HG03558 (cell line): ENCODE data around the gene DEGS2.
"Not testable (repeated sequence)": the region's sequence is repeated elsewhere in the genome, so short reads cannot be mapped to it uniquely, and the experiment has no call there.

Source experiments
- ATAC-seq: cut with Tn5 transposase; IDR thresholded peaks from one replicate; pipeline ENCODE4 v1.9.1; 2021; ENCODE audit warnings: moderate number of reproducible peaks; ENCODE audit not compliant: unreplicated experiment; ENCODE audit errors: extremely low read depth

The DEGS2 gene

GRCh38 chr14:100181876-100182551 lies 22.6 kb upstream of the DEGS2 start:
- ATAC-seq, result not testable (repeated sequence)

GRCh38 chr14:100180671-100181070 lies 21.2 kb upstream of the DEGS2 start:
- not testable (repeated sequence) for ATAC-seq

DNA sequence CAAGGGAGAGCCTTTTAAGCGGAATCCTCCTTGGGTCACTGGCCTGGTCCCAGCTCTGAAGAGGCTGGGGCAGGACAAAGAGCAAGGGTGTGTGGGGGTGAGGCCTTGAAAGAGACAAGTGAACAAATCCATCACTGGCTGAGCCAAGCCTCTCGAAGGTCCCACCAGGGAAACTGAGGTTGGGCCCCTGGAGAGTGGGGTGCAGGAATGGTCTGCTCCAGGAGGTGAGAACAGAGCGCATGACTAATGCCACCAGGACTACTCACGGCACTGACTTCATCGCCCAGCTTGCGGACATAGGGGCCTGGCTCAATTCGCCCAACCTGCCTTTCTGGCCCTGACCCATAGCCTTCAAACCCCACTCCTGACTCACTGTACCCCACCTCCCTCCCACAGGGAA lies 19.2 kb upstream of the DEGS2 start:
- ATAC-seq, result no peak

GRCh38 chr14:100176811-100177327 lies 17.4 kb upstream of the DEGS2 start:
- ATAC-seq, result no peak

DNA sequence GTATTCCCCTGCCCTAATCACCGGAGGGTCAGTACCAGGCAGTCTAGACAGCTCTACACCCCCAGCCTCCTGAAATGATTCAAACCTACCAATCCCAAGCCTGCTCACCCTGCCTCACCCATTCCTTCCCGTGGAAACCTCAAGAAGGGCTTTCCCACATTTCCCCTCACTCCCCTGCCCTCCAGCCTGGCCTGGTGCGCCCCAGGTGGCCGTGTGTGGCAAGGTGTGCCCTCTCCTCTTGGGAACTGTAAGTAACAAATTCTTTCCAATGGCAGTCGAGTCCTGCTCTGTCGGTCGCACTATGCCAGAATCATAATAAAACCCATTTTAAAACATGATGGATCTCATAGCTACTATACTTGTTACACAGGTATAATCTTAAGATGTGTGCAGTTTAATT lies 13.9 kb upstream of the DEGS2 start:
- no peak for ATAC-seq

DNA sequence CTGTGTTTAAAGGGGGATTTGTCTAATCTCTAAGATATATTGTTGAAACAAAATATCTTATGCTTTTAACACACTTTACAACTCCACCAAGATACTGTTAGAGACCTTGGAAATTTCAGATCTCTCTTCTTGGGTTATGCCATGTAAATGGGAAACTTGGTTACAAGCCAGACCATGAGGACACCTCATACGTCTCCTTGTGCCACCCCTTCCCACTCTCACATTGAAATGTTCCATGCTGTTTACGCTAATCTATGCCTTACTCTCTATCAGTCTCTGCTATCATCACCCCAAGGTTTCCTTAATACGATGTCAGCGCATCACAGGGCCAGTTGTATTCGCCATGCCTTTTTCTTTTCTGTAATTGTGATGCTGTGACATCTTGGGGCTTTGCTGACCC lies 13.4 kb upstream of the DEGS2 start:
- ATAC-seq, result no peak

DNA sequence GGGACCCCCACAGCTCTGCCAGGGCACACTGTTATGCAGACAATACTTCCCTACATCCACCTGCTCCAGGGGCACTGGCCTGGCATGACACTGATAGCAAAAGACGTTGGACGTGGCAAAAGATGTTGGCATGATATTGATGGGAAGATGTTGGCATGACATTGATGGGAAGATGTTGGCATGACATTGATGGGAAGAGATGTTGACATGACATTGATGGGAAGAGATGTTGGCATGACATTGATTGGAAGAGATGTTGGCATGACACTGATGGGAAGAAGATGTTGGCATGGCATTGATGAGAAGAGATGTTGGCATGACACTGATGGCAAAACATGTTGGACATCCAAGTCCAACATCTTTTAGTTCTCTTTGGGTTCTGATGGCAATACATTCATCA lies 11.4 kb upstream of the DEGS2 start:
- ATAC-seq, result no peak

DNA sequence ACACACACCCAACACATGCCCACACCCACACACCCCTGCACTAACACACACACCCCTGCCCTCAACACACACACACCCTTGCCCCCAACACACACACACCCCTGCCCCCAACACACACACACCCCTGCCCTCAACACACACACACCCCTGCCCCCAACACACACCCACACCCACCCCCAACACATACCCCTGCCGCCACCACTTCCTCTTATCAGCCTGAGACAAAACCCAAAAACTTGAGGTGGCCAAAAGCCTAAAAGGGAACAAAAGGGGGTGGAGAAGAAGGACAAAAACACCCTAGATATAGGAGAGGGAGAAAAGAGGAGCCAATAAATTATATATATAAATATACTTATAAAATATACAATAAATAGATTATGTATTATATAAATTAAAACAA lies 9.1 kb upstream of the DEGS2 start:
- ATAC-seq, result no peak

DNA sequence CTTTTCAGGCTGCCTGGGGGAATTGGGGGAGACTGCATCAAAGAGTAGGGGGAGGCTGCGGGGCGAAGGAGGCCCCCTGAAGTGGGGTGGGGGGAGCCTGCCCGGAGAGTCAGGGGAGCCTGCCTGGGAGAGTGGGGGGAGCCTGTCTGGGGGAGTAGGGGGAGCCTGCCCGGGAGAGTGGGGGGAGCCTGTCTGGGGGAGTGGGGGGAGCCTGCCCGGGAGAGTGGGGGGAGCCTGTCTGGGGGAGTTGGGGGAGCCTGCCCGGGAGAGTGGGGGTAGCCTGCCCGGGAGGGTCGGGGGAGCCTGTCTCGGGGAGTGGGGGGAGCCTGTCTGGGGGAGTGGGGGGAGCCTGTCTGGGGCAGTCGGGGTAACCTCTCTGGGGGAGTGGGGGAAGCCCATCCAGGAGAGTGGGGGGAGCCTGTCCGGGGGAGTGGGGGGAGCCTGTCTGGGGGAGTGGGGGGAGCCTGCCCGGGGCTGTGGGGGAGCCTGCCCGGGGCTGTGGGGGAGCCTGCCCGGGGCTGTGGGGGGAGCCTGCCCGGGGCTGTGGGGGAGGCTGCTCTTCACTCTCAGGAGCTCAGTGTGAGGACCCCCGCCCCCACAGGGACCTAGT lies 6.5 kb upstream of the DEGS2 start:
- no peak for ATAC-seq

DNA sequence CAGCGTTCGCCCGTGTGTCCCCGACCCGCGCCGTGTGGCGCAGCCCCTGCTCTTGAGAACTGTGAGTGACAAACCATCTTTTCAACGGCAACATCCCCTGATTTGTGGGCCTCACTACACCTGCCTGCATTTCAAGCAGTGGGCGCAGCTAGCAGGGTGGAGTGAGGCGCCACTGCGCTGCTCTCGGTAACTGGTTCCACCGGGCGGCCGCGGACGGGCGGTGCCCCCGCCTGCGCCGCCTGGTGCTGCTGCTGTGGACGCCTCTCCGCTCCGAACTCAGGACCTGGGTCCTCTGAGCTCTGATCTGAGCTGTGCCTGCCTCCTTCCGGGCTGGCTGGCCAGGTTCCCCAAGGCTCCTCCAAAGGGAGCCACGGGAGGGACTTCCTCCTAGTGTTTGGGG lies 5.9 kb upstream of the DEGS2 start:
- ATAC-seq, result no peak

- ATAC-seq, result no peak
These were observed 1.1 kb upstream of the DEGS2 start for GRCh38 chr14:100160534-100160916.

DNA sequence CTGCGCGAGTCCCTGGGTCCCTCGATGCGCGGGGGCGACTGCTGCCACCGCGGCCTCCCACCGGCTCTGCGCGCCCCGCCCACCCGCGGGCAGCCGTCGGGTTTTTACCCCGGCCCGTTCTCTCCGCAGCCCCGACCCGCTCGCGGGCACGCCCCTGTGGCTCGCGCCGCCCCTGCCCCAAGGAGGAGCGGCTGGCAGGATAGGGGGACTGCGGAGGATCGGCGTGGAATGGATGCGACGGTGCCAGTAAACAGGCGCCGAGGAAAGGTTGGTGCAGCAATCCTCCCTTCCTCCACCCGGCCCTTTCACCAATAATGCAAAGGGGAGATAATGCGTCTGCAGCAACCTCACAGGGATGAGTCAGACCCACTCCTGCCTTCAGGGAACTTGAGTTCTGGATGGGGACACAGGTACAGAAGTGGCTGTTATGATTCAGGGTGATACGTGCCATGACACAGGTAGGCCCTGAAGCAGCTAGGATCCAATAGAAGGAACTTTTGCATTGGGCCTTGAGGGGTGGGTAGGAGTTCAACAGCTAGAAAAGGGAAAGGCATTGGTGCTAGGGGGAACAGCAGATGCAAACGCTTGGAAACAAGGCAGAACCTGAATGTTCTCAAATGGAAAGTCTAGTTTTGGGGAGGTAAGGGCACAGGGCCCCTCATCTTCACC lies 554 bp upstream of the DEGS2 start:
- no peak for ATAC-seq

- ATAC-seq, result no peak
These were observed 815 bp downstream of the DEGS2 start for GRCh38 chr14:100158566-100159093.

- not testable (repeated sequence) for ATAC-seq
These were observed 1.8 kb downstream of the DEGS2 start for GRCh38 chr14:100157548-100158232.

GRCh38 chr14:100156776-100157175 lies 2.7 kb downstream of the DEGS2 start:
- ATAC-seq, result no peak

DNA sequence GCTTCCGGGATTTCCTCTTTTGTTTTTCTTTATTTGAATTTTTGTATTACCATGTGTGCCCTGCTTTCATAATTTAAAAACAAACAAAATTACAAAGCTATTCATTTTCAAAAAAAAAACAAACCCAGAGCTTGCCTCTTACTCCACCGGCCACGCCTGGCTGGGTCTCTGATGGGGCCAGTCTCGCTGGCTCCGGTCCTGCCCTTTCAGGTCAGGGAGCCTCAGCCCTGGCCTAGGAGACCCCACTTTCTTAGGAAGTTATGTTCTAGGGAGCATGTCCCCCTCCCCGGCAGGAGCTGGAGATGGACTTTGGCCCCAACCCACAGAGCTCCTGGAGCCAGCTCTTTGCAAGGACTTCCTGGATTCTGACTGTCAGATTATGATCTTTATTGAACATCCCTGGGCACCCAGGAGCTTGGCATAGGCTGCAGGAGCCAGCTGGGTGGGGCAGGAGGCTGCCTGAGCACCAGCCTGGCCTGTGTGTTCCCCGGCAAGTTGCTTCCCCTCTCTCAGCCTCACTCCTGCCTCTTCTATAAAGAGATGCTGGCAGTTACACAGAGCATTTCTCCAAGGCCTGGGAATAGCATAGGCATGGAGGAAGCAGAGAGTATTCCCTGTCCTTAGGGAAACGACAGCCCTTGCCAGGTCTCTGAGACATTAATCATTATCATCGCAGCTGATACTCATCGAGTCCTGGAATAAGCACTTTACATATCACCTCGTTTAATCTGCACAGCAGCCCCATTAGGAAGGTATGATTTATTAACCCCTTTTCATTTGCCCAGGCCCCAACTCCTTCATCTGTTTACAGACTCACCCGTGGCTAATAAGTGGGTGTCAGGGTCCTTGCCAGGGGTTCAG lies 3.5 kb downstream of the DEGS2 start:
- ATAC-seq, result no peak

DNA sequence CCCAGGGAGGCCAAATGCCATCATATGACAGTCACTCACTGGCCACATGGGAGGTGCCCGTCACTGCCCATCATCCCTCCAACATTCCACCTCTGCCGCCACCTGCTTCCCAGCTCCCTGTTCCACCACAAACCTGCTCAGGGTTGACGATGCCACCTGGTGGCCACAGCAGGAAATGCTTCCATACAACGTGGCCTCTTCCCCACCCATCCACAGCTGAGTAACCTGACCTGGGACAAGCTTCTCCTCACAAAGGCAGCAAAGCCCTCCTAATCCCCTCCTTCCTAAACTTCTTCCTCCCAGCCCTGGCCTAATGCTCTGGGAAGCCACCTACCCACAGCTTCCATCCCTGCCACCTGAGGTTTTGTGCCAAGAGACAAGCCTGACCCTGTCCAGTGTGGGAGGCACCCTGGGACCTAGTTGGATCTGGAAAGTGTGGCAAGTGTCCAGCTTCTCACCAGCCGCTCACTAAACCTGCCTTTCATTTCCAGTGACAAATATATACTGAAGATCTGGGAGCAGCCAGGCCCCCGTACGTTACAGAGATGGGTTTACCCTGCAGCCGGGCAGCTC lies 4.3 kb downstream of the DEGS2 start:
- no peak for ATAC-seq

DNA sequence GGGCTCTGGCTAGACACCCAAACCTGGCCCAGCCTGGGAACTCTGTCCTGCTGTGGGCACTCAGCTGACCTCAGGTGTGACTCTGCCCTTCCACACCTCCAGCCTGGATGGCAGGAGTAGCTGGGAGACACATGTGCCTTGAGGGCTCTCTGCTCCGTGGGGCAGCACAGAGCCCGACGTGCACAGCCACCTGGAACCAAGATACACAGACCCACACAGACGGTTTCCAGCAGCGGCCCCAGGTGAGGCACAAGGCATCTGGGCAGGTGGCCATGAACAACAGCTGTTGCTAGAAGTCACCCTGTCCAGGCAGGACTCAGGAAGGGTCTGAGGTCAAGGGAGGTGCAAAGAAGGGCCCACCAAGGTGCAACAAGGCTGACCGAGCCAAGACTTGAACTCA lies 5.9 kb downstream of the DEGS2 start:
- ATAC-seq, result no peak

GRCh38 chr14:100152091-100152490 lies 7.4 kb downstream of the DEGS2 start:
- no peak for ATAC-seq
